Measurements from ENCODE around the gene PTCD1.
"Not testable (repeated sequence)": the region's sequence is repeated elsewhere in the genome, so short reads cannot be mapped to it uniquely, and the experiment has no call there.

Gene PTCD1

DNA sequence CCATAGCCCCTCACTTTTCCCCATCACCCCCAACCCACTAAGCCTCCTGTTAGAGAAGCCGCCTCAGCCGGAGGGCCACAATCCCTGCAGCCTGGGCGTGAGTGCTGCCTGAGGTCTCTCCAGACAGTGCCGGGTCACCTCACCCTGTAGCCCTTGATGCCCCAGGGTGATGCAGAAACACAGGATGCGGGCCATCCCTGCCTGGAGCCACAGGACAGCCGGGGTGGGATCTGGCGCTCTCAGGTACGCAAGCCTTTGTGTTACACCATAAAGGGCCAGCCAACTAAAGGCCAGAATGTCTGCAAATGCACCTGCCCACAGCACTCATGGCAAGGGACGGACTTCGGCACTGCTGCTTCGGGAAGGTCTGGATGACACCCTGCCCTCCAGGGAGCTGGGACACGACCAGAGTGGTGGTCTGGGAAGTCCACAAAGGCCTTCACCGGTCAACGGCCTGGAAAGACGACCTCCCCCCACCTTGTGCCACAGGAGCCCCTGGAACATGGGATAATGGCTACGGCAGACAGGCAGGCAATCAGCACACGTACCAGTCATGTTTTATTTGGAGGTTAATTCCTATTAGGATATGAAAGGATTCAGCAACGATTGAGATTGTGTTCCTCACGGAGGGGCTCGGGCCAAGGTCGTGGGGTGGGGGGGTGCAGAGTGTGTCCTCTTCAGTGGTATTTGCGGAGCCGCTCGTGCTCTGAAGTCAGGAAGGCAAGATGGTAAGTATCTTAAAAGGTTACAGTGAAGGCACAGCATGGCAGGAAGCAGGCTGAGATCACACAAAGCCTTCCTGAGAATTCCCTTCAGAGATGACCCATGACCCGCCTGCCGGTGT, 19.3 kb upstream of the PTCD1 start:
- TF ChIP-seq ZNF274 (IDR thresholded peaks at IDR 0.05; ENCODE audit: low read depth, low read length), result no peak
- no peak overlapping the region for H3K4me3 ChIP-seq (ENCODE audit: low read length)

DNA sequence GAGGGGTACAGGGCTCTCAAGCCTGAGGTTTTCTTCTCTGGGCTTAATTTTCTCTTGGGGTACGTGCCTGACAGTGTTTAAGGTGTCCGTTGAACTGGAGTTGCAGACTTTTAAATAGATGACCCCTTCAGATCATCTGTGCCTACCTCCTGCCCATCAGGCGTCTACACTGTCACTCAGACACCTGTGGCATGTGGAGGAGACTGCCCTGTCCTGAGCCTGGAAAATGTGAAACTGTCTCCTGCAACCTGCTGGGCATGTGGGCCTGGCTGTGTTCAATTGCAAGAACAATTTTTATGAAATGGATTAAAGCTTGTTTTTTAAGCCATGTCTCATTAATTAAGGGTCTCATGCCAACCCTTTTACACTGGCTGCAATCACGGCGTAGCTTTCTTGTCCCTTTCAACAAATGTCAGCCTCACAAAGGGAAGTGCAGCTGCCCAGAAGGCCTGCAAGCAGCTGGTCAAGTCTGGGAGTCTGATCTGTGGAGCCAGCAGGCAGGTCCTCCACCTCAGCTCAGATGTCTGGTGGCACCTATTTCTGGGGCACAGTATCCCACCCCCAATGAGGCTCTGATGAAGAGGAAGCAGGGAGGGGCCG, 18.6 kb upstream of the PTCD1 start:
- H3K4me3 ChIP-seq (ENCODE audit: low read length), result no peak overlapping the region
- no peak for TF ChIP-seq ZNF274 (IDR thresholded peaks at IDR 0.05; ENCODE audit: low read depth, low read length)

DNA sequence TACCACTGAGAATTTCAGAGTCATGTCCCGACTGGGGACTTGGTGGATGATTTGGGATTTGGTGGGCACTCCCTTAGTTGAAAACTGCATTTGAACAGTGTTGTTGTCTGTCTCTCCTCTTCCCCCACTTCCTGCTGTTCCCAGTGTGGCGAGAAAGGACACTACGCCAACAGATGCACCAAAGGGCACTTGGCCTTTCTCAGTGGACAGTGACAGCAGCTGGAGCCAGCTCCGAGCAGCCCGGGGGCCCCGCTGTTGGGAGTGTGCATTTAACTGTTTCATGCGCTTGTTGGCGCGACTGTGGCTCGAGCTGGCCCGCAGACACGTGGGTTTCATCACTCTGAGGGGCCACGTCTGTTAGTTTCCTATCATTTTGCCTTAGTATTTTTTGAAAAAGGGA, 17.7 kb upstream of the PTCD1 start:
- no peak overlapping the region for H3K4me3 ChIP-seq (ENCODE audit: low read length)
- TF ChIP-seq ZNF274 (IDR thresholded peaks at IDR 0.05; ENCODE audit: low read depth, low read length), result no peak

DNA sequence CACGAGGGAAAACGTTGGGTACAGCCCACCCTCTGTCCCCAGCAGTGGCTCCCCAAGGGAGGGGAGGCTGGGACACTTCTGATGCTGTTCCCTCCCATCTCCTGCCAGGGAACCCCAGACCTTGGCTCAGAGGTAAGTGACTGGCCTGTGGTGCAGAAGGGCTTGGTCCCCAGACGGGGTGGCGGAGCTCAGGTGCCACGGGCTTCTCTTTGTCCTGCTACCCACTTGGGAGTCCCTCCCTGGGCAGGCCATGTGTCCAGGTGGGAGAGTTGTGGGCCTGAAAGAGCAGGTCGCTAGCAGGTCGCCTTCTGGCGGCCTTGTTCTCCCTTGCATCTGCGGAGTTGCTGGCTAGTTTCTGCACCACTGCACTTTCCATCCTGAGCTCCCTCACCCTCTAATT, 17.3 kb upstream of the PTCD1 start:
- no peak for TF ChIP-seq ZNF274 (IDR thresholded peaks at IDR 0.05; ENCODE audit: low read depth, low read length)
- no peak overlapping the region for H3K4me3 ChIP-seq (ENCODE audit: low read length)

DNA sequence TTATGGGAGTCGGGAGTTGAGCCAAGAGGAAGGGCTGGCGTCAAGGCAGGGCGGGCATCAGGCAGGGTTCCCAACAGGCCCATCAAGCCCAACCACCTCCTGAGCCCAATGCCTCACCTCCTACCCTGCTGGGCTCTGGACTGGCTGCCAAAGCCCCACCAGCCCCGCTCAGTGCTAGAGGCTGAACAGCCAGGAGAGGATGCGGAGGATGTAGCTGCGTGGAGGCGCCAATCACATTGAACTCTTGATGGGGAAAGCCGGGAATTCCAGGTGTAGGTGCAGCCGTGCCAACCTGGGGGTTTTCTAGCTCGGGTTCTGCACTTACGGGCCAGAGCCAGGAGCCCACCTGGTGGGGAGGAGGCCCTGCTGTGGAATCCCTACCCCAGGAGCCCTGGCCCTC, 14.5 kb upstream of the PTCD1 start:
- TF ChIP-seq ZNF274 (IDR thresholded peaks at IDR 0.05; ENCODE audit: low read depth, low read length), result no peak
- no peak overlapping the region for H3K4me3 ChIP-seq (ENCODE audit: low read length)

DNA sequence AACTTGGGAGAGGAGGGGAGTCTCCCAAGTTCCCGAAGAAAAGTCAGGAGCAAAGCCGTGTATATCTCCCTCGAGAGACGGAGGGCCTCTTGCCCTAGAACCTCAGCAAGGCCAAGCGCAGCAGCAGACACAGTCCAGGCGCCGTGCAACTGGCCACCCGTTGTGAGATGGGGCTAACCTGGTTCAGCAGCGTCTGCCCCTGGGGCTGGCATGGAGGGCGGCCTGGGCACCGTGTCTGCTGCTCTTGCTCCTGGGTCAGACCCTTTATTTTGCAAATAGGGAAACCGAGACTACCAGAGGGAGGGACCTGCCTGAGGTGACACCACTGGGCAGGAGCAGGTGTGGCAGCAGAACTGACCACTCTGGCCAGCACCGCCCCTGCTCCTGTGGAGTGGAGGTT, 13.9 kb upstream of the PTCD1 start:
- no peak for TF ChIP-seq ZNF274 (IDR thresholded peaks at IDR 0.05; ENCODE audit: low read depth, low read length)
- no peak overlapping the region for H3K4me3 ChIP-seq (ENCODE audit: low read length)

DNA sequence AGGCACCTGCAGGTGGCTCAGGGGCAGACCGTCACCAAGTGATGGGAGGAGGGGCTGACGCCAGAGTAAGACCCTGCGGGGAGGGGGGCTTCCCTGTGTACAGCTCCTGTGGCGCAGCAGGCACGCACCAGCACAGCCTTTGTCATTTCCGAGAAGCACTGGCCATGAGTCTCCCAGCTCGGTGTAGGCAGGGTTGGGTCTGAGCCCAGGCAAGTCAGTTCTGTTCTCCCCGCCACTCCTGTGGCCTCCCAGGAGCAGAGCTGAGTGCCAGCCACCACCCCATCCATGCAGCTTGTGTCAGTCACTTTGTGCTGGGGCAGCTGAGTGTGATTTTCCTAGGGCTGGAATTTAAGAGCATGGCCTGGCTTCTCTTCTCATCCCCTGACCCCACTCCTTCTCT, 13.3 kb upstream of the PTCD1 start:
- no peak overlapping the region for H3K4me3 ChIP-seq (ENCODE audit: low read length)
- TF ChIP-seq ZNF274 (IDR thresholded peaks at IDR 0.05; ENCODE audit: low read depth, low read length), result no peak

DNA sequence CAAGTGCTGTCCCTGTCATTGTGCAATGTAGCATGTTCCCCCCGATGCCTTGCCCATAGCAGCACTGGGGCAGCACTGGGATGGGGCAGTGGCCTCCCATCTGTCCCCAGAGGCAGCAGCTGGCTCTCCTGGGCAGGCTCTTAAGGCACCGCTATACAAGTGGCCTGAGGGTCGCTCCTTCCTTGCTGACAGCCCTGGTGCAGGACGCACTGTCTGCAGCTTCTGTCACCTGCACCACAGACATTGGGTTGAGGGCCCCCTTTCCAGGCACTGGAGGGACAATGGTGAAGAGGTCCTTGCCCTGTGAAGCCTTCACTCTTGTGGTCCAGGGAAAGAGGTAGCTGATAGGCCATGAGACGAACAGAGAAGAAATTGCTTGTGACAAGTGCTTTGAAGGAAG, 10.7 kb upstream of the PTCD1 start:
- TF ChIP-seq ZNF274 (IDR thresholded peaks at IDR 0.05; ENCODE audit: low read depth, low read length), result no peak
- H3K4me3 ChIP-seq (ENCODE audit: low read length), result no peak overlapping the region

DNA sequence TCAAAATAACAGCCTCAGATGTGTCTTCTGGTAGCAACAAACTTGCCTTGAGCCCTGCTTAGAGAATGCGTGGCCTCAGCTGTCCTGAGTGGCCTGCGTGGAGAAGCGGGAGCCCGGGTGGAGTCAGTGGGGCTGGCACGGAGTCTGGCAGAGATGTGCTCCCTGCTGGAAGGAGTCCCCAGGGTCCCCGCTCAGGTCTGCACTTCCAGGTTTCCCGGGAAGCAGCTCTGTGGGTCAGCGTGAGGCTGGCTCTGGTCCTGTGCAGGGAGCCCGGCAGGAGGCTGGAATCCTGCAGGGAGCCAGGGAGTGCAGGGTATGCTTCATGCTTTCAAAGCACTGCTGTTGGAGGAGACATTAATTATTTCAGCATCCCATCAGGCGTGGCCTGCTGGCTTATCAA, 10.3 kb upstream of the PTCD1 start:
- H3K4me3 ChIP-seq (ENCODE audit: low read length), result no peak overlapping the region
- TF ChIP-seq ZNF274 (IDR thresholded peaks at IDR 0.05; ENCODE audit: low read depth, low read length), result no peak

DNA sequence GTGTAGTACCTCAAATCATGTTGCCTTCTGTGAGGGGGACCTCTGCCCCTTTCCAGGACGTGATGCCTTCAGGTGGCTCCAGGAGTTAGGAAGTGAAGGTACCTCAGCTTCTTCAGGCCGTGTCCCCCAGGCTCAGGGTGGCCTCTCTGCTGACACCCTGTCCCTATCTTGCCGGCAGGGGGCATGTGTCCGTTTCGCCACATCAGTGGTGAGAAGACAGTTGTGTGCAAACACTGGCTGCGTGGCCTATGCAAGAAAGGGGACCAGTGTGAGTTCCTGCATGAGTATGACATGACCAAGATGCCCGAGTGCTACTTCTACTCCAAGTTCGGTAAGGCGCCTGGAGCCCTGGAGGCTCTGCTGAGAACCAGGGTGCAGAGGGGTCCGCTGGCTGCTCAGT, 9.3 kb upstream of the PTCD1 start:
- H3K4me3 ChIP-seq (ENCODE audit: low read length), result no peak overlapping the region
- TF ChIP-seq ZNF274 (IDR thresholded peaks at IDR 0.05; ENCODE audit: low read depth, low read length), result no peak

DNA sequence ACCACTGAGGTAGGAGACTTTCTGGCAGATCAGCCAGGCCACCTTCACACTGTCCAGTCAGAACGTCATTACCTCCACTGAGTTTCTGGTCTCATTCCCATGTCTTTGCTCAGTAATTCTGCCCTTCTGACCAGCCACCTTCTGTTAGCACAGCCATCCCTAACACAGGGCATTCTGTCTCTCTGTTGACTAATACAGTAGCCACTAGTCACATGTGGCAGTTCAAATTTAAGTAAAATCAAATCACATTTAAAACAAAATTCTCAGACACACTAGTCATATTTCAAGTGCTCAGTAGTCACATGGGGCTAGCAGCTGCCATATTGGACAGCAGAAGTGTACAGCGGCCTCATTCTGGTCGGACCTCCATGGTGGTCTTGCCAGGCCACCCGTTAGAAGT, 7.5 kb upstream of the PTCD1 start:
- no peak for TF ChIP-seq ZNF274 (IDR thresholded peaks at IDR 0.05; ENCODE audit: low read depth, low read length)
- no peak overlapping the region for H3K4me3 ChIP-seq (ENCODE audit: low read length)

DNA sequence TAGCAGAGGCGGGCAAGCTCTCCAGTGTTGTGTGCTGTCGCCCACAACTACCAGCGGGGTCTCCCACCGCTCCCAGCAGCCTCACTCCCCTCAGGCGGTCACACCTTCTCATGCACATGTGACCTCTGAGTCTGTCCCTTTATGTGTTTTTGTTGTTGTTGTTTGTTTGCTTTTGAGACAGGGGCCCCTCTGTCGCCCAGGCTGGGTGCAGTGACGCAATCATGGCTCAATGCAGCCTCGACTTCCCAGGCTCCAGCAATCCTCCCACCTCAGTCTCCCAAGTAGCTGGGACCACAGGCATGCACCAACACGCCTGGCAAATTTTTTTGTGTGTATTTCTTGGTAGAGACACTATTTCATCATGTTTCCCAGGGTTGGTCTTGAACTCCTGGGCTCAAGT, 1.6 kb upstream of the PTCD1 start:
- no peak for TF ChIP-seq ZNF274 (IDR thresholded peaks at IDR 0.05; ENCODE audit: low read depth, low read length)
- peak overlapping the region; percentile 81; the same call in 1 of the 2 replicates for H3K4me3 ChIP-seq (ENCODE audit: low read length)

DNA sequence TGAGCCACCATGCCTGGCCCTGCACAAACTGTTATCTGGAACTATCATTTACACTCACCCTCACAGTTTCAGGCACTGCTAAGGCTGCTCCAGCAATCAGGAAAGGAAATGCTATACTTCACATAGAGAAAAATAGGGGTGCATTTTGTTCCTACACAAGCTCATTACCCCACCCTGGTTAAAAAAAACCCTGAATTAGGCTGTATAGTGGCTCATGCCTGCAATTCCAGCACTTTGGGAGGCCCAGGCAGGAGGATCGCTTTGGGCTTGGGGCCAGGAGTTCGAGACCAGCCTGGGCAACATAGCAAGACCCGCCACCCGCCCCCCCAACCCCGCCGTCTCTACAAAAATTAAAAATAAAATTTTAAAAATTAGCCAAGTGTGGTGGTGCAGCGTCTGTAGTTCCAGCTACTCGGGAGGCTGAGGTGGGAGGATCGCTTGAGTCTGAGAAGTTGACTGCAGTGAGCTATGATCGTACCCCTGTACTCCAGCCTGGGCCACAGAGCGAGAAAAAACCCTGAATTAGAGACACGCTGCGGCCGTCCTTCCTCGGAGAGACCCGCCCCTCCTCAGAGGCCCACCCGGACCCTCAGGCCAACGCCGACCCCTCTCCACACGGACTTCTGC, 539 bp downstream of the PTCD1 start:
- no peak for TF ChIP-seq ZNF274 (IDR thresholded peaks at IDR 0.05; ENCODE audit: low read depth, low read length)
- peak overlapping the region; percentile 81 for H3K4me3 ChIP-seq (ENCODE audit: low read length)

DNA sequence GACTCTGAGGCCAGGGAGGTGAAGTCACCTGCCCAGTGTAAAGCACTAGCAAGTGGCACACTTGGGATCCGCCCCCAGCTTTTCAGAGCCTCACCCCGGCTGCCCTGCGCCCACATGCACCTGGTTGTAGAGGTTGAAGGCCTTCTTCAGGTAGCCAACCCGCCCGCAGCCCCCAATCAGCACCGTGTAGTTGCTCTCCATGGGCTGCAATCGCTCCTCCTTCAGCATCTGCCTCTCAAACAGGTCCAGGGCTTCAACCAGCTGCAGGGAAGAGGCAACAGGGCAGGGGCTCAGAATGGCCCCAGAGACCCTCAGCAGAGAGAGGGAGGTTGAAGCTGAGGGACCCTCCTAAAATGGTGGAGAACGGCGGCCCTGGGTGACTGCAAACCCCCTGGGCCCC, 5.4 kb downstream of the PTCD1 start:
- H3K4me3 ChIP-seq (ENCODE audit: low read length), result no peak overlapping the region
- no peak for TF ChIP-seq ZNF274 (IDR thresholded peaks at IDR 0.05; ENCODE audit: low read depth, low read length)

DNA sequence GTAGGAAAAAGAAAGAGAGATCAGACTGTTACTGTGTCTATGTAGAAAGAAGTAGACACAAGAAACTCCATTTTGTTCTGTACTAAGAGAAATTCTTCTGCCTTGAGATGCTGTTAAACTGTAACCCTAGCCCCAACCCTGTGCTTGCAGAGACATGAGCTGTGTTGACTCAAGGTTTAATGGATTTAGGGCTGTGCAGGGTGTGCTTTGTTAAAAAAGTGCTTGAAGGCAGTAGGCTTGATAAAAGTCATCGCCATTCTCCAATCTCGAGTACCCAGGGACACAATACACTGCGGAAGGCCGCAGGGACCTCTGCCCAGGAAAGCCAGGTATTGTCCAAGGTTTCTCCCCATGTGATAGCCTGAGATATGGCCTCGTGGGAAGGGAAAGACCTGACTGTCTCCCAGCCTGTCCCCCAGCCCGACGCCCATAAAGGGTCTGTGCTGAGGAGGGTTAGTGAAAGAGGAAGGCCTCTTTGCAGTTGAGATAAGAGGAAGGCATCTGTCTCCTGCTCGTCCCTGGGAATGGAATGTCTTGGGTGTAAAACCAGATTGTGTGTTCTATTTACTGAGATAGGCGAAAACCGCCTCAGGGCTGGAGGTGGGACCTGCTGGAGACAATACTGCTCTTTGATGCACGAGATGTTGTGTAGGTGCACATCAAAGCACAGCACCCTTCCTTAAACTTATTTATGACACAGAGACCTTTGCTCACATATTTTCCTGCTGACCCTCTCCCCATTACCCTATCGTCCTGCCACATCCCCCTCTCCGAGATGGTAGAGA, 6.7 kb downstream of the PTCD1 start:
- not testable (repeated sequence) for H3K4me3 ChIP-seq (ENCODE audit: low read length)

Data from GM08714 (cell line).